B cell (primary cell): ENCODE results near the gene KRT73. TPM values are rescaled to one million over a fixed set of nuclear protein-coding genes. Genes with fewer than 3 reads are reported as not detected.

Experiments used
- ATAC-seq: fragments of 200-7000 bp; cut with Tn5 transposase; one replicate; pipeline ENCODE4 v1.10.0; 2021; ENCODE audit warnings: low read depth, mild to moderate bottlenecking, moderate number of reproducible peaks, moderate library complexity
- CTCF ChIA-PET: fragments of 350-600 bp; sonication (Branson Sonifier 250); formaldehyde crosslinking; loops from one replicate; lab custom pipeline; 2021; ENCODE audit warnings: antibody characterized with exemption, inconsistent platforms; lab: Charles Lee
- POLR2A ChIA-PET: fragments of 350-600 bp; sonication (Branson Sonifier 250); formaldehyde crosslinking; loops from one replicate; lab custom pipeline; 2021; ENCODE audit warnings: antibody characterized with exemption; lab: Charles Lee
- DNase-seq: peaks from one replicate; pipeline ENCODE4 v3.0.0; 2013
- H2AFZ ChIP-seq: 2 replicates; pipeline ENCODE4 v1.6.1; 2012; ENCODE audit warnings: mild to moderate bottlenecking, low read depth, low read length; ENCODE audit not compliant: insufficient read depth, poor library complexity, severe bottlenecking
- H3K27ac ChIP-seq, 2 donors: 1 replicate in 1 of 2; 2 replicates in 1 of 2; pipeline ENCODE4 v1.5.1; 2012 to 2013; ENCODE audit warnings: low read length in 2 of 2, mild to moderate bottlenecking in 2 of 2, moderate library complexity in 1 of 2
- H3K27me3 ChIP-seq, 4 experiments: fragments of 200-600 bp in 1 of 4; sonication (generic) in 1 of 4; replicated peaks in 1 of 4; 1 replicate in 2 of 4; 2 replicates in 2 of 4; pipeline versions ENCODE4 v1.6.1 to v1.7.0; 2013 to 2016; ENCODE audit warnings: low read length in 3 of 4, mild to moderate bottlenecking in 2 of 4, mixed read lengths in 1 of 4, moderate library complexity in 1 of 4; ENCODE audit not compliant: insufficient read depth in 4 of 4, control insufficient read depth in 3 of 4; ENCODE audit errors: control extremely low read depth in 1 of 4
- H3K36me3 ChIP-seq, 2 experiments: replicated peaks in 1 of 2; 1 replicate in 1 of 2; 2 replicates in 1 of 2; pipeline versions ENCODE4 v1.6.1 to v1.7.1; 2013; ENCODE audit warnings: low read length in 1 of 2; ENCODE audit not compliant: insufficient read depth in 2 of 2, control insufficient read depth in 1 of 2; ENCODE audit errors: control extremely low read depth in 1 of 2, extremely low read depth in 1 of 2
- H3K4me1 ChIP-seq, 2 donors: fragments of 200-600 bp in 1 of 2; sonication (generic) in 1 of 2; 1 replicate in 1 of 2; 2 replicates in 1 of 2; pipeline versions ENCODE4 v1.5.1 to v1.6.1; 2013 to 2017; ENCODE audit warnings: low read length in 2 of 2; ENCODE audit not compliant: control insufficient read depth in 2 of 2, insufficient read depth in 2 of 2
- H3K4me2 ChIP-seq: replicated peaks from 2 replicates; pipeline ENCODE3; 2012; ENCODE audit warnings: mild to moderate bottlenecking, low read depth, low read length; ENCODE audit not compliant: poor library complexity, severe bottlenecking
- H3K4me3 ChIP-seq, 5 experiments: fragments of 200-600 bp in 1 of 5; sonication (generic) in 1 of 5; 1 replicate in 3 of 5; 2 replicates in 2 of 5; pipeline versions ENCODE4 v1.5.1 to v1.7.0; 2011 to 2016; ENCODE audit warnings: low read length in 4 of 5, mild to moderate bottlenecking in 4 of 5, low read depth in 2 of 5, control low read depth in 1 of 5, moderate library complexity in 1 of 5; ENCODE audit not compliant: insufficient read depth in 1 of 5; ENCODE audit errors: control extremely low read depth in 1 of 5, extremely low read depth in 1 of 5
- H3K79me2 ChIP-seq: fragments of 200-600 bp; sonication (generic); one replicate; pipeline ENCODE4 v1.6.0; 2016; ENCODE audit warnings: low read length; ENCODE audit not compliant: control insufficient read depth, insufficient read depth
- H3K9ac ChIP-seq: fragments of 200-600 bp; sonication (generic); 2 replicates; pipeline ENCODE4 v1.6.1; 2017; ENCODE audit warnings: mild to moderate bottlenecking, low read length, moderate library complexity
- H3K9me3 ChIP-seq, 3 donors: one replicate each; pipeline versions ENCODE4 v1.6.1 to v1.7.1; 2013; ENCODE audit warnings: low read length in 2 of 3; ENCODE audit not compliant: control insufficient read depth in 2 of 3, insufficient read depth in 1 of 3; ENCODE audit errors: control extremely low read depth in 1 of 3
- H4K20me1 ChIP-seq: 2 replicates; pipeline ENCODE4 v1.6.0; 2012; ENCODE audit warnings: mild to moderate bottlenecking, low read length; ENCODE audit not compliant: insufficient read depth, control insufficient read depth, poor library complexity, severe bottlenecking
- H3K27ac Mint-ChIP-seq: one replicate; pipeline ENCODE4 v1.8.0; 2021; ENCODE audit warnings: mixed read lengths
- H3K27me3 Mint-ChIP-seq: one replicate; pipeline ENCODE4 v1.8.0; 2021; ENCODE audit warnings: mixed read lengths
- H3K4me1 Mint-ChIP-seq: one replicate; pipeline ENCODE4 v1.8.0; 2021; ENCODE audit warnings: mixed read lengths
- H3K4me3 Mint-ChIP-seq: one replicate; pipeline ENCODE4 v1.8.0; 2021; ENCODE audit warnings: mixed read lengths
- H3K9me3 Mint-ChIP-seq: one replicate; pipeline ENCODE4 v1.8.0; 2022; ENCODE audit warnings: mixed read lengths; ENCODE audit not compliant: insufficient read depth
- CTCF ChIP-seq: fragments of 200-600 bp; IDR thresholded peaks from one replicate; pipeline ENCODE4 v1.8.0; 2022; ENCODE audit warnings: antibody characterized with exemption, mild to moderate bottlenecking
- EZH2 ChIP-seq: IDR thresholded peaks from 2 replicates; pipeline ENCODE4 v1.6.1; 2012; ENCODE audit warnings: borderline replicate concordance, low read depth, mild to moderate bottlenecking, moderate library complexity, low read length; ENCODE audit not compliant: insufficient read depth, poor library complexity, severe bottlenecking
- WGBS: methylation state at CpG from one replicate; pipeline ENCODE4 v1.1.5; 2013; ENCODE audit warnings: missing lambda C conversion rate; ENCODE audit not compliant: insufficient coverage; 5-methylcytosine and 5-hydroxymethylcytosine counted together
- intact Hi-C: fragments of 100-400 bp; cut with micrococcal nuclease; formaldehyde crosslinking; loops from one replicate; pipeline ENCODE4 v1.10.0; 2022
- polyA plus RNA-seq: library from polyadenylated mRNA; depleted of rRNA; stranded (reverse); fragments of >200 nt; gene quantifications from 2 replicates; pipeline ENCODE4 v1.2.3, GENCODE V29; 2012
- total RNA-seq, 2 donors: library from RNA; stranded (reverse); fragments of 120-200 nt in 1 of 2; gene quantifications; 1 replicate in 1 of 2; 2 replicates in 1 of 2; pipeline versions ENCODE4 v1.2.3 to v1.2.4, GENCODE V29; 2013 to 2022

KRT73 gene
- total and polyA plus RNA-seq, 2 donors (not counting 1 experiment from before 2014, with no cell fraction given) = 0.07 TPM; not detected in 1

GRCh38 chr12:52667509-52667908, 49.1 kb upstream of the KRT73 start:
- Histone ChIP-seq H3K27me3 (peaks cover 0 to 5% (median 0%) of the 10 kb centered on the region in 4 experiments), H2AFZ (no peak overlapping the region), H3K79me2 (no peaks in the 10 kb centered on the region), H3K4me3 (no peak overlapping the region), H3K9me3 (no peaks in the 10 kb centered on the region), H3K4me1 (no peaks in the 10 kb centered on the region), H3K9ac (no peak overlapping the region), H3K4me2 (no peak overlapping the region), H3K36me3 (no peaks in the 10 kb centered on the region), H4K20me1 (no peaks in the 10 kb centered on the region), H3K27ac (no peak overlapping the region)
- Mint-ChIP-seq H3K27me3 (peaks cover 21% of the 10 kb centered on the region), H3K4me1 (no peaks in the 10 kb centered on the region), H3K9me3 (no peaks in the 10 kb centered on the region), H3K4me3 (no peak overlapping the region), H3K27ac (no peak overlapping the region)
- ChIA-PET CTCF (no interaction called here), POLR2A (no interaction called here)
- intact Hi-C loops = no loop called here
- ATAC-seq (no peak), DNase-seq (no peak)
- WGBS = 88% methylated on average over 7 of the region's 9 CpGs
- TF ChIP-seq EZH2 (no peak), CTCF (no peak)

- H3K4me2 ChIP-seq = no peak overlapping the region
- H3K36me3 ChIP-seq = no peaks in the 10 kb centered on the region
- ATAC-seq (no peak), DNase-seq (no peak)
- Mint-ChIP-seq H3K27ac (no peak overlapping the region), H3K4me1 (no peaks in the 10 kb centered on the region), H3K4me3 (no peak overlapping the region), H3K9me3 (no peaks in the 10 kb centered on the region), H3K27me3 (peaks cover 25% of the 10 kb centered on the region)
- 100% methylated on average over 1 of the region's 3 CpGs for WGBS
- intact Hi-C loops = no loop called here
- H3K9me3 ChIP-seq = no peaks in the 10 kb centered on the region
- H3K9ac ChIP-seq = no peak overlapping the region
- CTCF ChIA-PET = no interaction called here
- no peak overlapping the region for H2AFZ ChIP-seq
- peaks cover 0 to 5% (median 0%) of the 10 kb centered on the region in 4 experiments for H3K27me3 ChIP-seq
- H3K79me2 ChIP-seq = no peaks in the 10 kb centered on the region
- no peak for TF ChIP-seq CTCF
- no peak for TF ChIP-seq EZH2
- no peaks in the 10 kb centered on the region for H4K20me1 ChIP-seq
- POLR2A ChIA-PET = no interaction called here
- no peaks in the 10 kb centered on the region for H3K4me1 ChIP-seq
- no peak overlapping the region for H3K27ac ChIP-seq
- H3K4me3 ChIP-seq = no peak overlapping the region
Measured at GRCh38 chr12:52666471-52666870, 48.1 kb upstream of the KRT73 start.
